Type B pancreatic cell (in vitro differentiated cells): ENCODE measurements around the gene HNF4A. TPM values are rescaled to one million over a fixed set of nuclear protein-coding genes. Genes with fewer than 3 reads are reported as not detected.

Source experiments
- DNase-seq: peaks from one replicate; pipeline ENCODE4 v3.0.0; 2021; ENCODE audit warnings: mixed read lengths; ENCODE audit not compliant: unreplicated experiment; ENCODE audit errors: extremely low spot score
- H3K27ac Mint-ChIP-seq: 2 replicates; pipeline ENCODE4 v1.8.0; 2021; ENCODE audit warnings: mild to moderate bottlenecking, mixed read lengths
- H3K27me3 Mint-ChIP-seq: 2 replicates; pipeline ENCODE4 v1.8.0; 2021; ENCODE audit warnings: mixed read lengths
- H3K36me3 Mint-ChIP-seq: 2 replicates; pipeline ENCODE4 v1.8.0; 2021; ENCODE audit warnings: mixed read lengths
- H3K4me1 Mint-ChIP-seq: one replicate; pipeline ENCODE4 v1.8.0; 2021; ENCODE audit warnings: mixed read lengths; ENCODE audit not compliant: unreplicated experiment
- H3K4me3 Mint-ChIP-seq: 2 replicates; pipeline ENCODE4 v1.8.0; 2021; ENCODE audit warnings: mild to moderate bottlenecking, mixed read lengths
- H3K9me3 Mint-ChIP-seq: 2 replicates; pipeline ENCODE4 v1.8.0; 2021; ENCODE audit warnings: mixed read lengths
- CTCF ChIP-seq: fragments of 200-600 bp; sonication (generic); conservative IDR thresholded peaks from 2 replicates; pipeline ENCODE4 v1.5.0; 2021; ENCODE audit warnings: antibody characterized with exemption, mild to moderate bottlenecking
- total RNA-seq: library from RNA; stranded (reverse); gene quantifications from 2 replicates; pipeline ENCODE4 v1.2.1, GENCODE V29; 2021; ENCODE audit warnings: low replicate concordance

HNF4A gene
- total RNA-seq, 1 donor from 2014 or later: 19.9 TPM

GRCh38 chr20:44411020-44411756, 55.7 kb downstream of the HNF4A start:
- no peak for TF ChIP-seq CTCF
- Mint-ChIP-seq H3K4me3 (no peak overlapping the region), H3K27ac (no peak overlapping the region), H3K36me3 (no peaks in the 10 kb centered on the region), H3K4me1 (no peaks in the 10 kb centered on the region), H3K27me3 (peaks cover 5% of the 10 kb centered on the region), H3K9me3 (no peaks in the 10 kb centered on the region)
- no peak for DNase-seq

GRCh38 chr20:44411757-44412401, 56.4 kb downstream of the HNF4A start:
- H3K9me3 Mint-ChIP-seq: no peaks in the 10 kb centered on the region
- no peak overlapping the region for H3K4me3 Mint-ChIP-seq
- no peaks in the 10 kb centered on the region for H3K4me1 Mint-ChIP-seq
- no peaks in the 10 kb centered on the region for H3K36me3 Mint-ChIP-seq
- H3K27ac Mint-ChIP-seq: no peak overlapping the region
- DNase-seq: no peak
- no peak for TF ChIP-seq CTCF
- H3K27me3 Mint-ChIP-seq: peaks cover 9% of the 10 kb centered on the region

GRCh38 chr20:44412402-44413144, 57.1 kb downstream of the HNF4A start:
- Mint-ChIP-seq H3K4me1 (no peaks in the 10 kb centered on the region), H3K9me3 (no peaks in the 10 kb centered on the region), H3K4me3 (no peak overlapping the region), H3K36me3 (no peaks in the 10 kb centered on the region), H3K27me3 (peaks cover 11% of the 10 kb centered on the region), H3K27ac (no peak overlapping the region)
- no peak for DNase-seq
- TF ChIP-seq CTCF: no peak

GRCh38 chr20:44413575-44414345, 58.3 kb downstream of the HNF4A start:
- Mint-ChIP-seq H3K4me3 (no peak overlapping the region), H3K4me1 (no peaks in the 10 kb centered on the region), H3K27ac (no peak overlapping the region), H3K27me3 (peaks cover 11% of the 10 kb centered on the region), H3K9me3 (no peaks in the 10 kb centered on the region), H3K36me3 (no peaks in the 10 kb centered on the region)
- no peak for TF ChIP-seq CTCF
- no peak for DNase-seq

- DNase-seq: no peak
- TF ChIP-seq CTCF: no peak
Observed at GRCh38 chr20:44414346-44414714, 58.8 kb downstream of the HNF4A start.

More at GRCh38 chr20:44414346-44414714, 58.8 kb downstream of the HNF4A start:
- H3K4me1 Mint-ChIP-seq: no peaks in the 10 kb centered on the region
- peaks cover 11% of the 10 kb centered on the region for H3K27me3 Mint-ChIP-seq
- no peaks in the 10 kb centered on the region for H3K9me3 Mint-ChIP-seq
- no peaks in the 10 kb centered on the region for H3K36me3 Mint-ChIP-seq
- no peak overlapping the region for H3K4me3 Mint-ChIP-seq
- no peak overlapping the region for H3K27ac Mint-ChIP-seq
